Fibroblast of mammary gland (primary cell): ENCODE measurements around the gene RIPOR2.

ENCODE experiments used
- DNase-seq: peaks from one replicate; pipeline ENCODE4 v3.0.0-alpha.2; 2010; ENCODE audit warnings: low read depth
- H3K4me3 ChIP-seq: 2 replicates; pipeline ENCODE4 v1.5.1; 2011; ENCODE audit warnings: low read depth, mild to moderate bottlenecking, low read length, moderate library complexity; ENCODE audit not compliant: control insufficient read depth
- TF ChIP-seq, protein P1 (sequence below): conservative IDR thresholded peaks from 2 replicates; pipeline ENCODE4 v1.5.1; 2011; ENCODE audit warnings: low read depth, low read length, inconsistent platforms; ENCODE audit not compliant: control insufficient read depth, insufficient read depth

Gene RIPOR2

DNA sequence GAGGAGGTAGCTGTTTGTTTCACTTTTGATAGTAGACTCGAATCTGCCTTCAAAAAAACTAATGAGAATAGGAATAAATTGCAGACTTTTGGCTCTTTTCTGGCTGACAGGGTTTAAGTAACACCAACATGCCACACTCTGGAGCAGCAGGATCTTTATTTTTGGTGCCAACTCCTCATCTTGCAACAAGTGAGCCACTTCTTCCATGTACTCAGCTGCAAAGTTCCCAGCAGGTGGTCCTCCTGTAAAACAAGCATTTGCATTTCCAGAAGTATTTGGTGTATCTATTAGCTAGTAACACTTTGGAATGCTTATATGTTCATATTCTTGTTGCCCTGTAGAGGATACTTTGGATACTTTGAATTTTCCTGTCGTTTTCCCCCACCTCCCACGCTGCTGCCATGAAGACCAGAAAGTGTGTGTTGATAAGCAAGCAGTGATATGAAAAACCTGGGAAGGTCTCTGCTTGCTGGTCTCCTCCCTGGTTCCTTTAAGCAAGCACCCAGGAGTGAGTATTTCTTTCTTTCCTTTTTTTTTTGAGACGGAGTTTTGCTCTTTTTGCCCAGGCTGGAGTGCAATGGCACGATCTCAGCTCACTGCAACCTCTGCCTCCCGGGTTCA is 138.1 kb downstream of the RIPOR2 start:
- TF ChIP-seq, protein P1, sequence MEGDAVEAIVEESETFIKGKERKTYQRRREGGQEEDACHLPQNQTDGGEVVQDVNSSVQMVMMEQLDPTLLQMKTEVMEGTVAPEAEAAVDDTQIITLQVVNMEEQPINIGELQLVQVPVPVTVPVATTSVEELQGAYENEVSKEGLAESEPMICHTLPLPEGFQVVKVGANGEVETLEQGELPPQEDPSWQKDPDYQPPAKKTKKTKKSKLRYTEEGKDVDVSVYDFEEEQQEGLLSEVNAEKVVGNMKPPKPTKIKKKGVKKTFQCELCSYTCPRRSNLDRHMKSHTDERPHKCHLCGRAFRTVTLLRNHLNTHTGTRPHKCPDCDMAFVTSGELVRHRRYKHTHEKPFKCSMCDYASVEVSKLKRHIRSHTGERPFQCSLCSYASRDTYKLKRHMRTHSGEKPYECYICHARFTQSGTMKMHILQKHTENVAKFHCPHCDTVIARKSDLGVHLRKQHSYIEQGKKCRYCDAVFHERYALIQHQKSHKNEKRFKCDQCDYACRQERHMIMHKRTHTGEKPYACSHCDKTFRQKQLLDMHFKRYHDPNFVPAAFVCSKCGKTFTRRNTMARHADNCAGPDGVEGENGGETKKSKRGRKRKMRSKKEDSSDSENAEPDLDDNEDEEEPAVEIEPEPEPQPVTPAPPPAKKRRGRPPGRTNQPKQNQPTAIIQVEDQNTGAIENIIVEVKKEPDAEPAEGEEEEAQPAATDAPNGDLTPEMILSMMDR = no peak
- H3K4me3 ChIP-seq = no peak overlapping the region
- no peak for DNase-seq

DNA sequence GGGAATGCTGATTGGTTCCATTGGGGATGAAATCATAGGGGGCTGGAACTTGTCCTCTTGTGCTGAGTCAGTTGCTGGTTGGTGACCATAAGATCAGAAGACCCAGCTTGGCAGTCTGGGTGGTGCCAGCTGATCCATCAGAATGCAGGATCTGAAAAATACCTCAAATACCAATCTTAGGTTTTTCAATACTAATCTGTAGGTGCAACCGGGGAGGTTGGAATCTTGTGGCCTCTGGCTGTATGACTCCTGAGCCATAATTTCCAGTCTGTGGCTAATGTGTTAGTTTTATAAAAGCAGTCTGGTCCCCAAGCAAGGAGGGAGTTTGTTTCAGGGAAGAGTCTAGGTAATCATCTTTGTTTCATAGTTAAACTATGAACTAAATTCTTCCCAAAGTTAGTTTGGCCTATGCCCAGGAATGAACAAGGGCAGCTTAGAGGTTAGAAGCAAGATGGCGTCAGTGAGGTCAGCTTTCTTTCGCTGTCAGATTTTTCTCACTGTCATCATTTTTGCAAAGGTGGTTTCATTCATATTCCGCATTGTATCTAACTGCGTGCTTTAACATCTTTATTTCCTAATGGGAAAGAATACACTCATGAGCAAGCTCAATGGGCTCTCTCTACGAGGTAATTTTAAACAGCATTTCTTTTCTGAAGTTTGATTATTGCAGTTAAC is 139.0 kb downstream of the RIPOR2 start:
- no peak for DNase-seq
- TF ChIP-seq, protein P1 = no peak
- H3K4me3 ChIP-seq = no peak overlapping the region

DNA sequence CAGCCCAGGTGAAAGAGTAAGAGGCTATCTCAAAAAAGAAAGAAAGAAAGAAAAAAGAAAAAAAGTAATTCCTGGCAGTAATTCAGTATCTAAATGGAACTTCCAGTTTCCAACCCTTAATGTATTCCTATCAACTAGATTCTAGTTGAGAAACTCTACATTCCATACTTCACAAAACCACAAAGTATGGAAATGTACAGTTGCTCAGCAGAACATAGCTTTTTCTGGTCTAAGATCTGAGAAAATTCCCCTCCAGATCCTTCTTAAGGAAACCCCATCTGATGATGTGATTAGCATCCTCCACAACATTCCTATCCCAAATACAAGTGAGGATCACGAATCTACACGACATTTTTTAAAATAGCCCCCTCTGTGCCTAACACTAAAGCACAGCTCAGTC is 140.7 kb downstream of the RIPOR2 start:
- TF ChIP-seq, protein P1 = no peak
- no peak overlapping the region for H3K4me3 ChIP-seq
- DNase-seq = no peak

DNA sequence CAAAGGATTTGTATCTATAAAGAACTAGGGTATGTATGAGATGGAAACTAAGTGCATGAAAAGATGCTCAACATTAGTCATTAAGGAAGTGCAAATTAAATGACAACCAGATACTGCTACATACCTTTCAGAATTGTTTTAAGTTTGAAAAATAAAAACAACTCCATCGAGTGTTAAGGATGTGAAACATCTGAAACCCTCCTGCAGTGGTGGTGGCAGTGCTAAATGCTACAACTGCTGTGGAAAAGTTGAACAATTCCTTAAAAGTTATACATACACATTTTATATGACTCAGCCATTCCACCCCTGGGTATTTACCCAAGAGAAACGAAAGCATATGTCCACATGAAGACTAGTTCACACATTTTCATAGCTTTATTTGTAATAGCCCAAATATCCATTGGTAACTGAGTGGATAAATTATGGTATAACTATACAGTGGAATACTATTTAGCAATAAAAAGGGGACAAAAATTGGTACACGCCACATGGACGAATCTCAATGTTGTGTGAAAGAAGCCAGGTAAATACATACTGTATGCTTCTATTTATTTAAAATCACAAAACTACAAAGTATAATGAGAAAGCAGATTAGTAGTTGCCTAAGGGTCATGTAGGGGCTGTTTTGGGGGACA is 147.6 kb downstream of the RIPOR2 start:
- DNase-seq = peak; percentile 45
- H3K4me3 ChIP-seq = no peak overlapping the region
- TF ChIP-seq, protein P1 = no peak

DNA sequence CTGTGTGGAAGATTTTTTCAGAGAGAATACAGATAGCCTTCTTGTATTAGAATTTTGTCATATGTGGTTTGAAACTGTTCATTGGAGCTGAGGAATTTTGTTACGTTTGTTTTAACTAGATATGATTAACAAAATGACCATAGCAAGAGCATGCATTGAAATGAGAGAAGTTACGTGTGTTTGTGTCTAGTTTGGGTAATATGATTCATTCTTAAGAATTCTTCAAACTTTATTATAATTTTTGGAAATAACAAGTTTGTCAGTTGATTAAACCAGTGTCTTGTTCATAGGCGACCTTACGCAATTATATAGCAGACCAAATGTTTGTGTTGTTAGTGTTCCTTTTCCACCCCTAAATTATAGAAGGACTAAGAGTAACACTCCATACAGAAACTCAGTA is 155.6 kb downstream of the RIPOR2 start:
- no peak overlapping the region for H3K4me3 ChIP-seq
- TF ChIP-seq, protein P1 = no peak
- DNase-seq = no peak

DNA sequence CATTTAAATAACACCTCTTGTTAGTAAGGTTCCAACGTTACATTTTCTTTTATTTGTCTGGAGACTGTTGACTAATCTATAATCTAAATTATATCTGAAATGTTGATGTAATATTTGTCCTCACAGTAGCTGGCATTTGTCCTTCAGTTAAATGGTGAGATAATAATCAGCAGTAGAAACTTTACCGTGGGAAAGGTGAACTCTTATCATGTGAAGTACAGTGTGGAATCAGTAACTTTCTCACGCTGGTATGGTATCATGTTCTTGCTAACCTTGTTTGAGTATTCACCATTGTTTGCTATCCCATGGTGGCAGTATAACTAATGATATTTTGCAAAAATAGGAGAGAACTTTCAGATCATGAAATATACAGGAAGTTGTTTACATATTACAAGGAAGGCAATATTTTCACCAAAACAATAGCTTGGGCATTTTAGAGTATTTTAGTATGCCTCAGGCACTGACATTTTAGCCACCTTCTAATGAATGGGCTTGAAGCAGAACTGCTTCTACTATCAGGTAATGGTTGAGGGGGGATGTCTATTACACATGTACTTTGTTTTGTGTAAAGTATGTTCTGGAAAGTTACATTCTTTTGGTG is 156.2 kb downstream of the RIPOR2 start:
- no peak for DNase-seq
- TF ChIP-seq, protein P1 = no peak
- no peak overlapping the region for H3K4me3 ChIP-seq
